ENCODE measurements around the gene GRIP1.

The GRIP1 gene

DNA sequence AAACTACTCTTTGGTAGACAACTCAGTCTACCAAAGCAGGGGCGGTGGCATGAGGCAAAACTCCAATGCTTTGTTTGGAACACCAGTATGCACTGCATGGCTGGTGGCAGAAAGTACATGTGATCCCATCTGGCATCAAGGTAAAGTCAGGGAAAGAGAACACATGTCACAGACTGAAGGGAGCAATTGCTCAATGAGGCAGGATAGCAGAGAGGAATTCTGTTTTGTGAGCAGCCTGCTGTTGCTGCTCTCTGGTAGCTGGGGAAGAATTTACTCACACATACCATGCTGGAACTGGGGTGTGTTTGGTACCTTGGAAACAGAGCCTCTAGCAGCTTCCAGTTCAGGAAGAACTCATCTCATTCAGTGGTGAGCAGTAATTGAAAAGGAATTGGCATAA is 291.8 kb downstream of the GRIP1 start:
- no peak for DNase-seq (ENCODE audit: low read depth)

DNA sequence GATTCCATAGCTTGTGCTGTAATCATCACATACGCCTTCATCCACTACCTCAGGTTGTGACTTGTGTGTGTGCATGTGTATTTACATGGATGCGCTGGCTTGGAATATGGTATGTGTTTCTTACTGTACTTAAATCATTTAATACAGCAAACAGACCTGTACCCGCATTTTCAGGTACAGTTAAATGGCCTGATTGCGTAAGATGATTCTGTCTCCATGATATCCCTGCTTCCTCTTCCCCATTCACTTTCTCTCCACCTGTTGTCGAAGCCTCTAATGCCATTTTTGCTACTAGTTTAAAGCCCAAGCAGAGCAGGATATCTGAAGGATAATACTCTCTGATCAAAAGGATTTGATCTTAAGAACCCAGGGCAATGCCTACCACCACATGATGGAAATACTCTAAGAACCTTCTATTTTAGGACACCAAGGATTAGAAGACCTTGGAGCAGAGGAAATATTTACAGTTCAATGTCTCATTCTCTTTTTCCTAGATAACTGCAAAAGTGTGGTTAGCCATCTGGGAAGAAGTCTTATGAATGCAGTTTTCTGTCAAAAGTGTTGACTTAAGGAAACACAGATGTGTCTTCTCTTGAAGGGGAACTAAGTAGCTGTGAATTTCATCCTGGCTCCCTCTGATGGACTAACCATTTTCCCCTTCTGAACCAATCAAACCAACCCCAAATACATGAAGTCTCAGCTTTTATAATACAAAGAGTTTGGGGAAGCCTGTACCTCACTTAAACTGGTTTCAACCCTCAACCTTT is 297.9 kb downstream of the GRIP1 start:
- DNase-seq (ENCODE audit: low read depth): no peak

DNA sequence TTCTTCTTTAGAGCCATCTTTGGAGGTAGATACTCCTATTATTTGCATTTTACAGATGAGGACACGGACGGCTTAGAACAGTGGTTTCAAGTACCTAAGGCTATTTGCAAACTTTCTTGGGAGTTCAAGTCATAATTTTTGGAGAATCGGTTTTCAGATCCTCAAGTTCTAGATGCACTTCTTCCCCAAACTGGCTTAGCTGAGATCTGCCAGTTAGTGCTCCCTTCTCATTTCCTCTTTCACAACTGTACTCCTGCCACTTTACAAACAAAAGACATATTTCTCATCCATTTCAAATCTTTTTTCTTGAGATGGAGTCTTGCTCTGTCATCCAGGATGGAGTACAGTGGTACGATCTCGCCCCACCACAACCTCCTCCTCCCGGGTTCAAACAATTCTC is 299.3 kb downstream of the GRIP1 start:
- DNase-seq (ENCODE audit: low read depth): no peak

DNA sequence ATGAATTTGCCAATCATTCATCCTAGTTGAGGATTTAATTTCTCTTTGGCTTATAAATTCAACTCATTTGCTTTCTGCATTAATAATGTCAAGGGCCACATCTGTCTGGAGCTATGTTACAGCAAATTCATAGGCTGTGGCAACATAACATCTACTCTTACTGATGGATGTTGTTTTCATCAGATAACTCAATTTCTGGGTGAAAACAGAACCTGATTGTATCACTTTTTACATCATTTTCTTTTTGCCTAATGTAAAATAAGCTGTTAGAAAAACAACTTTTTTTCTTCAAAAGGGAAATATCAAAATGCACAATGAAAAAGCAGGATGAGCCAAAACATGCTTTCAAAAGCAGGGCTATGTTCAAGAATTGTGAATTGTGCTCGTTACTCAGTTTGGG is 303.3 kb downstream of the GRIP1 start:
- DNase-seq (ENCODE audit: low read depth): no peak

DNA sequence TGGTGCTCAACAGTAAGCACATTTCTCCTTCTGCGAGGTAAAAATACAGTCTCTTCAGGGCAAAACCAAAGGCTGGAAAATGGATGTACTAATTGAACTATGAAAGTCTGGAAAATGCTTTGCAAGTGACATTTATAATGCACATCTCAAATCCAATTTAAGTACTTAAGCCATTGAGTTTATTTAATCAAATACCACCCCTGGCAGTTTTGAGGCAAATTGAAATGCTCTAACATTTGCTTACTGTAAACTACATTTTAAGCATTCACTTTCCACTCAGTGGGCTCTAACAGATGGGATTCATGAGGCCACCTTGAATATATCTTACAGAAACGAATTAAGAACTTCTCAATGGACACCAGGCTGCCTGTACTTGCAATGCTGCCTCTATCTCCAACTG is 306.9 kb downstream of the GRIP1 start:
- DNase-seq (ENCODE audit: low read depth): no peak

DNA sequence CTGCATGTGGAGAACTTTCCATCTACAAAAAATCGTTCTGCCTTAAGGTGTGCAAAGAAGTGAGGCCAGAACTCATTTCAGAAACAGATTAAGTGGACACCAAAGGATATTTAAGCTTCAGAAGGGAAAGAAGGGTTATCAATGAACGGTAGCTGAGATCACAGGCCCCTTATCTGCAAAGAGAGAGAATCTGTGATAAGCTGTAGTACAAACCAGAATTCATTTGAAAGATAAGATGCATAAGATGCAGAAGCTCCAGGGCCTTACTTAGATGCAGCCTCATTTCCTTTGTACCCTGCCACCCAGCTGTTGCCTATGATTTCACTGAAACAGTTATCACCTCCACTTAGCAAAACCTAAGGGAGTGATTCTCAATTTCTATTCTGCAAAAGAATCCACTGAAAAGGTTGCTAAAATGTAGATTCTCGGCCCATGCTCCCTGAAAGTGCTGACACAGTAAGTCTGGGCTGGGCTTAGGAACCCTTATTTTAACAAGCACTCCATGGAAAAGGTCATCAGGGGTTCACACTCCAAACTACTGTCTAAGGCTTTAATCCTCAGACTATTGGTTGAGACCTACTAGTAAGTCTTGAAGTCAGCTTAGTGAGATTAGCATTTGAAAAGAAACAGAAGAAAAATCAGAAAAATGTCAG is 311.7 kb downstream of the GRIP1 start:
- no peak for DNase-seq (ENCODE audit: low read depth)

DNA sequence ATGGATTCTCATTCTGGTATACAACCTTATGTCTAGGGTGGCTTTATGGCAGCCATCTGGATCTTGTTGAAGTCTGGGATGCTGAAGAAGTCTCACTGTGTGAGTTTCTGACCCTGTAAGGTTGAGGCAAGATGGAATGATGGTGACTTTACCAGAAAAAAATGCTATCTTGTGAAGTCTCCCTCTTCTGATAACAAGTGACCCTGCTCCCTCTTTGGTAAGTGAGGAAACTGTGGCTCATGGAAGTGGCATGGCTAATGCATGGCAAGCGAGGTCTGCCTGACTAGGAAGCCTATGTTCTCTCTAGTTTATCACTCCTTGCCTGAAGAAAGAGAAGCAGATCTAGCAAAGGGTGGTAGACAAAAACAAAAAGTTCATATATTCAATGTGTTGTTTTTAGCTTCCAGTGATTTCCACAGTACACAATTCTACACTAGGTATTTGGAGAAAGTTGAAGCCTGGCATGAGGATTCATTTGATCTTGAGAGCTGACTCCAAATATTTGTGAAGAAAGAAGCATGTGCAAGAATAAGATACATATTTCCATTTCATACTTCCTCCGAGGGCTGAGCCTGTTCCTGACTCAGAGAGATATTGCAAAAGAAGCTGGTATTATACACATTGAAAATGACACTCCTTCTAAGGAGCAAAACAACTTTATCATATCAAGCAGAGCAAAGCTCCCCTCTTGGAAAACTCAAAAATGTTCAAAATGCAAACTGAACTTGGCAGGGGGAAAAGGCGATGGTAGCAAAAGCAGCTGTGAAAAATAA is 313.0 kb downstream of the GRIP1 start:
- DNase-seq (ENCODE audit: low read depth): no peak

DNA sequence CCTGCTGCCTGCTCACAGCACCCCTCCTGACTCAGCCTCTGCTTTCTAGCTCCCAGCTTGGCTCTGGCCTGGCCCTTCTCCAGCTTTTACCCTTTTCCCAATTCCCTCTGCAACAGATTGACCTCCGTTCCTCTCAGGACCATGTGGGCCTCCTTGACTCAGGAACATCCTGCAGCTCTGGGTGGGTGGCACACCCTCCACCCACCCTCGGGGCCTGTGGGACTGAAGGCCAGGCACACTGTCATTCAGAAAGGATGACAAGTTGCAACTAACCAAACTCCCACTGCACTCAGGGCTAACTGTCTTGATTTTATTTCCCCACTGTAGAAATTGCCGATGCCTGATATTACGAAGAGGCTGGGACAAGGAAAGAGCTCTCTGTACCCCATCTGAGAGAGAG is 317.2 kb downstream of the GRIP1 start:
- no peak for DNase-seq (ENCODE audit: low read depth)

DNA sequence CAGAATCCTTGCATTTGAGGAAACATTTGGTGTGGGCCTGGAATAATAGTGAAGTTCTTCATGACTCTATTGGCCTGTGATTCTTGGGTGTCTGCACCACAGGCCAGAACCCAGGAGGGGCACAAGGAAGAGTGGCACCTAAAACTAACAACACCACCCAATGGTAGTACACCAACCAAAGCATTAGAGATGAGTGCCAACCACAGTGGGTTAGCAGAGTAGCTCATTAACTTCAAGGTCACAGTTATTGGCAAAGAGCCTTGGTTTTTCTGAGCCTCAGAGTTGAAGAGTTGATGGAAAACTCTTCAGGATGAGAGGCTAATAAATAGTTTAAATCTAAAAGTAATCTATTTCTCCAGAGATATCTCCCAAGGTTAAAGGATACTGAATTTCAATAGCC is 319.6 kb downstream of the GRIP1 start:
- DNase-seq (ENCODE audit: low read depth): no peak

DNA sequence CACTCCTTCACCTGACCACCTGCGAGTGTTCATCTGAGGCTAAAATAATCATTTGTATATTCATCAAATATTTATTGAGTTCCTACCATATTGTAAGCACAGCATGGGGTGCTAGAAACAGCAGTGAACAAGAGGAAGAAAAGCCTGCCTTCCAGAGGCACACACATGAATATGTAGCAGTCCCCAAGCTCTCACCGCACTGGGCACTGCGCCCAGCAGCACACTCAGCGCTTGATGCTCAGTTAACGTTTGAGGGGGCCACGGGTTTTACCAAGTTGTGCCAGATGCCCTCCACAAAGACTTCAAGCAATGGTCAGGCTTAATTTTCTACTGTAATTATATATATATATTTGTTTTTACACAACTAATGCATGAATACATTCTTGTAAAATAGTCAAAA is 324.6 kb downstream of the GRIP1 start:
- no peak for DNase-seq (ENCODE audit: low read depth)

DNA sequence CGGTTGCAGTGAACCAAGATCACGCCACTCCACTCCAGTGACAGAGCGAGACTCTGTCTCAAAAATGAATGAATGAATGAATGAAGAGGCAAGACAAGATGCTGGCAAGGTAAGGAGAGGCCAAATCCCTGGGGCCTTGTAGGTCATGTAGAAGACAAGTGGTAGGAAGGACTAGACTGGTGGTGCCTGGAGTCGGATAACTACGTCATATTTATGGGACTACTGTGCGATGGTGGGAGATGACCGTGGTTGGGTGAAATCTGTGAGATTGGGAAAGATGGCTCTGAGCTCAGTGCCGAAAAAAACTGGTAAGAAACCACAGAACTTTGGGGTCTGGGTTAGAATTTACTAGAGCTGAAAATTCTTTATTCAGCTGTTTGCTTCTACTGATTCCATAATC is 326.0 kb downstream of the GRIP1 start:
- DNase-seq (ENCODE audit: low read depth): no peak

DNA sequence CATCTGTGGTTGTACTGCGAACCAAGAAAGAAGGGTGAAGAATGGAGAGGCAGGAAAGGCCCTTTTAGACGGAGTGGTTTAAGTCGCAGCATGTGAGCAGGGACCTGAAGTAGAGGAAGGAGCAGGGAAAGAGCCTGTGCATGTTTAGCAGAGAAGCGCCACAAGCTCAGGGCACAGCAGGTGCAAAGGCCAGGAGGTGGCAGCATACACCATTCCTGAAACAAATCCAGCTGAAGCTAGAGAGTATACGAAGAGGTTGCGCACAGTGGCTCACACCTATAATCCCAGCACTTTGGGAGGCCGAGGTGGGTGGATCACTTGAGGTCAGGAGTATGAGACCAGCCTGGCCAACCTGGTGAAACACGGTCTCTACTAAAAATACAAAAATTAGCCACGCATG is 326.7 kb downstream of the GRIP1 start:
- DNase-seq (ENCODE audit: low read depth): no peak

DNA sequence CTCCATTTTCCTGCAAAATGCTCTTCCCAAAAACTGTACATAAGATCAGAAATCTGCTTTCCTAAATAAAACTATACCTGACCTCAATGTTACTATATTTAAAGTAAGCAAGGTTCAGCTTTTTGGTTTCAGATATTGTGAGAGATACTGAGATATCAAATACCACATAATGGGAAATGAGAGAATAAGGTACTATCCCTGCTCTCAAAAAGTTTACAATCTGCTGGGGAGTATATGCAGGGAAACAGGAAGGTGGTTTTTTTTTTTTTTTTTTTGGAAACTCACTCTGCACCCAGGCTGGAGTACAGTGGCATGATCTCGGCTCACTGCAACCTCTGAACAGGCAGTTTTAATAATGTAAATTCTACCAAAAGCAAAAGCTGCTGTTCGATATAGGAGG is 327.6 kb downstream of the GRIP1 start:
- no peak for DNase-seq (ENCODE audit: low read depth)

DNA sequence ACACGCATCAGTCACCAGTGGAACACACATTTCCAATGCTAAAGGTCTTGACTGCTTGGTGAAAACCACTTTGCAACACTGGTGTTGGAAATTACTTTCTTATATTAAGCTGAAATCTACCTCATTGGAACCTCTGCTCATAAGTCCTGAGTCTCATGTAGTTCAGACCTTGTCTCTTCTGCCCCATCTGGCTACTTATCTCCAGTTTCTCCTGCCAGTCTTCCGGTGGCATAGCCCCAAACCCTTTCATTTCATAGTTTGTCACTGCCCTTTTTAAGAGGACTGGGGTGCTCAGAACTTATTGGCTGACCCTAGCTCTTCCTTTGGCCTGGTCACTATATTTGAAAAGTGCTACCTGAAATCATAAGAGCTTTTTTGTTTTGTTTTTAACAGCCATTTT is 332.9 kb downstream of the GRIP1 start:
- DNase-seq (ENCODE audit: low read depth): no peak

DNA sequence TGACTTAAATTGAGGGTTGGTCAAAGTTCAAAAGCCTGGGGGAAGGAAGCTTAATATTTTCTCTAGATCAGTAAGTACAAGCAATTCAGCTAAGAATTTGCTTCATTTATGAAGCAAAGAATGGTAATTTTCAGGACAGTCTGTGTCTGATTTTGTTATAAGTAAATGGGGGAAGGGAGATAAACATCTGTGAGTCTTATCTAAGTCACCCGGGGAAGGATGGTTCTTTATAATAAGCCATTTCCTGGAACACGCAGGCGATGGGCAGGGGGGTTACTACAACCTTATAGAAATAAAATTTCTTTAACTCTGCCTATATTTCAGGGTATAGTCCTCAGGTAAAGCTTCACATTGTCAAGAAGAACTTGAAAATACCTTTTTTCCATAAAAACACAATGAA is 333.7 kb downstream of the GRIP1 start:
- no peak for DNase-seq (ENCODE audit: low read depth)

DNA sequence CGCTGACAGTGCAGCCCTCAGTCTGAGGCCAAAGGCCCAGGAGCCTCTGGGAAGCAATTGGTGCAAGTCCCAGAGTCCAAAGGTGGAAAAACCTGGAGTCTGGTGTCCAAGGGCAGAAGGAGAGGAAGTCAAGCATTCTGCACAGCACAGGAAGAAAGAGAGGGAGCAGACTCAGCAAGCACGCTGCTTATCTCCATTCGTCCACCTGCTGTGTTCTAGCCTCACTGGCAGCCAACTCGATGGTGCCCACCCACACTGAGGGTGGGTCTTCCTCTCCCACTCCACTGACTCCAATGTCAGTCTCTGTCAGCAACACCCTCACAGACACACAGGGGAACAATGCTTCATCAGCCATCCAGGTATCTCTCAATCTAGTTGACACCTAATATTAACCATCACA is 337.8 kb downstream of the GRIP1 start:
- DNase-seq (ENCODE audit: low read depth): no peak

DNA sequence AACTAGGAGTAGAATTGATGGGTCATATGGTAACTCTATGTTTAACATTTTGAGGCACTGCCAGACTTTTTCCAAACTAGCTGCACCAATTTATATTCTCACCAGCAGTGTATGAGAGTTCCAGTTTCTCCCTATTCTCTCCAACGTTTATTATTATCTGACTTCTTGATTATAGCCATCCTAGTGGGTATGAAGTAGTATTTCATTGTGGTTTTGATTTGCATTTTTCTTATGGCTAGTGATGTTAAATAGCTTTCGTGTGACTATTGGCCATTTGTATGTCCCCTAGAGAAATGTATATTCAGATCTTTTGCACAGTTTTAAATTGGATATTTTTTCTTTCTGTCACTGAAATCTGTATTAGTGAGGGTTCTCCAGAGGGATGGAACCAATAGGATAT is 338.7 kb downstream of the GRIP1 start:
- DNase-seq (ENCODE audit: low read depth): no peak

DNA sequence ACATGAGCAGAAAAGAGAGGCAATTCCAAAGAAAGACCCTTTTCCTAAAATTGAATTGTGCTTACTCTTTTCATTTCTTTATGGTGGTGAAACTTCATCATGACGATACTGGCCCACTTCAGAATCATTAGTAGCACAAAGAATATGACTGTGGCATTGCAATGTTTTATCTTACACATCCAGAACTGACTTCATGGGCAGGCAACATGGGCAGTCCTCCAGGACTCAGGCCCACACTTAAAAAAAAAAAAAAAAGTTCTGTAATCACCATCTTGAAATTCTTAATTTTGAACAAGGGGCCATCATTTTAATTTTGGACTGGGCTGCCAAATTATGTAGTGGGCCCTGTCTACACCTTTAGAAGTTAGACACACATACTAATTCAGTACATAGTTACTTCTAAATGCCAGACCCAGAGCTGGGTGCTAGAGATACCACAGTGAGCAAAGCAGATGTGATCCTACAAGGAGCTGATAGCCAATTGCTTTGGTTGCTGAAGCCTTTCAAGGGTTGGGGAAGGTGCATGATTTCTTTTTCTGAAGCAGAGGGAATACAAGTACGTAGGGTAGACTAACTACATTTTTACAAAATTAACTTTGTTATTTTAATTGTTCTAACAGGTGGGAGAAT is 341.4 kb downstream of the GRIP1 start:
- DNase-seq (ENCODE audit: low read depth): no peak

DNA sequence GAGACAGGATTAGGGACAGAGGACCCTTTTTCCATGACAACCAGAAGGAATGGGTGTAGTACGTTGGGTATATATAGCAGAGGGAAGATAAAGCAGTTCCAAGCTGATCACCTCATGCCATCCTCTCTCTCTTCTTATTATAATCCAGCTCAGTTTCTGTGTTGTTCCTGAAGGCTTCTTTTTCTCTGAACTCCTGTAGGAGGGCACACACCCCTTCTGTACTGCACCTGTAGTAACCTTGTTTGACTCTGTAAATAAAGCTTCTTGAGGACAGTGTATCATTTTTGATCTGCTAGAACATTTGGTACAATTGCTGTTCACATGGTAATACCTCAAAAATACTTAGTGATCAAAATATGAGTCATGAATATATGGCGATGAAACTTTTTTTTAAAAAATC is 343.1 kb downstream of the GRIP1 start:
- no peak for DNase-seq (ENCODE audit: low read depth)

DNA sequence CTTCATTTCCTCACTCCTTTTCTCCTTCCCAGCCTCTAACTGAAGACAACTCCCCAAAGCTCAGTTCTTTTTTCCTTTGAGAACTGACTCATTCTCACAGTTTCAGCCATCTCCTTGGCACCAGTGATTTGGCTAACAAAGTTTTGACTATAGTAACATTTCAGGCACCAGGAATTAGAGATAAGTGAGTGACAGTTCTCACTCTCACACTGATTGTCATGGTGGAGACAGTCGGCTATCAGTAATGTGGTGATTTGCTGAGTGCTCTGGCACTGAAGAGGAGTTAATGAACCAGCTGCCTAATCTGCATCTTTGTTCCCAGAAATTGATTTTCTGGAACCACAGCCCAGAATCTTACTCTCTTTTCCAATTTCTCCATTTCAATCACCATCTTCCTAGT is 347.1 kb downstream of the GRIP1 start:
- DNase-seq (ENCODE audit: low read depth): no peak

DNA sequence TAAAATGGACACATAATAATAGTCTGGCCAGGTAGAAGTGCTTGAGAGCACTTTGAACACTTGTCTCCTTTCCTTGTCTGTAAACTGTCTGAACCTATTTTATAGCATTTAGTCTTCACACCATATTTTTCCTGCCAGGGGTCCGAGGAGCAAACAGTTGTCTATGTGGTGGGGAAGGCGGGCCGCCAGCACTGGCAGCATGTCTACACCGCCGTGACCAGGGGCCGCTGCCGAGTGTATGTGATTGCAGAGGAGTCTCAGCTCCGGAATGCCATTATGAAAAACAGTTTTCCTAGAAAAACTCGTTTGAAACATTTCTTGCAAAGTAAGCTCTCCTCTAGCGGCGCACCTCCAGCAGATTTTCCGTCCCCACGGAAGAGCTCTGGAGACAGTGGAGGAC is 347.9 kb downstream of the GRIP1 start:
- no peak for DNase-seq (ENCODE audit: low read depth)

DNA sequence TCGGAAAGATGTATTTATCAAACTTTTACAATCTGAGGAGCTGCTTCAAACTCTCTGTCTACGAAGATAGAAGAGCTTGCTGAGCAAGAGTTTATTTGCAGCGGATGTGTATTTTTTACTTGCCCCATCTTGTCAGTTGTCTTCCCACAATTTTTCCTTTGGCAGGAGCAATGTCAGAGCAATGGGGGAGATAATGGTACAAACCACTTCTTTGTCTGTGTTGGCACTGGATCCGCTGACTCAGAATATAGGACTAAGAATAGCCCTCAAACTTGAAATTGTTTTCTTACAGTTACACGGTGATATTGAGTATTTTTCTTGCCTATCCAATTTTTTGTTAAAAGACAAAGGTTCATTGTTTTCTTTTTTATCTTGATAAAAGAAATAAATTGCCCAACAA is 348.9 kb downstream of the GRIP1 start:
- no peak for DNase-seq (ENCODE audit: low read depth)

DNA sequence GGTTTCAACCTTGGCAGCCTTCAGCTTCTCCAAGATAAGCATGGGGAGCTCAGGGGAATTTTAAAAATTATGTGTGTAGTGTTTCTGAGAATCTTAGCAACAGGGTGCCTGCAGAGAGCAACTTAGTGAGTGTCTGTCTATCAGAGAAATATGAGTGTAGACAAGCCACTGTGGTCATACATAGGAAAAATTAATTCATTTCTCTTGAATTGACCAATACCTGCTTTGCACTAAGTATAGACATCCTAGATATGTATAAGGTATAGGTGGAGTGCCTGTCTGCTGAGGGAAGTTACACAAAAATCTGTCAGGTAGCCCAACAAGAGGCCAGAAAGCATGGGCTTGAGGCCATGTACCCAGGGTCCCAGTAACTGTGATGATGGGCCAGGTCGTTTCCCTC is 355.9 kb downstream of the GRIP1 start:
- DNase-seq (ENCODE audit: low read depth): no peak

All from activated T-helper 1 cell treated with Interleukin-2 at 50 U/mL for 16 hours (primary cell).